Hematopoietic multipotent progenitor cell treated with erythropoietin and hydrocortisone succinate and interleukin-3 and kit ligand, for 8 days (in vitro differentiated cells): ENCODE data around the gene PLXDC2.
"Not testable (repeated sequence)": the region's sequence is repeated elsewhere in the genome, so short reads cannot be mapped to it uniquely, and the experiment has no call there.

Experiments
- DNase-seq: peaks from one replicate; pipeline ENCODE4 v3.0.0-alpha.2; 2015

Gene PLXDC2

GRCh38 chr10:19986591-19986990 is 170.4 kb downstream of the PLXDC2 start:
- no peak for DNase-seq

DNA sequence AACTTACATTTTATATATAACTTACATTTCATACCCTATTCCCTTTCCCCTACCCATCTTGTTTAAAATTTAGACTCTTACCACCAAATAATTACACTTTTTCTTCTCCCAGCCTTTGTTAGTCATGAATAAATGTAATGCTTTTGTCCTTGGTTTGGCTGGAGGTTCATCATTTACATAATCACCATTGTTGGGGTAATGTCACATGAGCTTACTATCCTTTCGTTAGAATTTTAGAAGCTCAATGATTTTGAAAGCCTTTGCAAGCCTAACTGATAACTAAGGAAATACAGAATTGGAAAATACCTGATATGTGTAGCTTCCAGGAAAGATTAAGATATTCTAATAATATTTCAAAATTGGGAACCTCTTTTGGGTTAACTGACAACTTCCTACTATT is 171.7 kb downstream of the PLXDC2 start:
- no peak for DNase-seq

DNA sequence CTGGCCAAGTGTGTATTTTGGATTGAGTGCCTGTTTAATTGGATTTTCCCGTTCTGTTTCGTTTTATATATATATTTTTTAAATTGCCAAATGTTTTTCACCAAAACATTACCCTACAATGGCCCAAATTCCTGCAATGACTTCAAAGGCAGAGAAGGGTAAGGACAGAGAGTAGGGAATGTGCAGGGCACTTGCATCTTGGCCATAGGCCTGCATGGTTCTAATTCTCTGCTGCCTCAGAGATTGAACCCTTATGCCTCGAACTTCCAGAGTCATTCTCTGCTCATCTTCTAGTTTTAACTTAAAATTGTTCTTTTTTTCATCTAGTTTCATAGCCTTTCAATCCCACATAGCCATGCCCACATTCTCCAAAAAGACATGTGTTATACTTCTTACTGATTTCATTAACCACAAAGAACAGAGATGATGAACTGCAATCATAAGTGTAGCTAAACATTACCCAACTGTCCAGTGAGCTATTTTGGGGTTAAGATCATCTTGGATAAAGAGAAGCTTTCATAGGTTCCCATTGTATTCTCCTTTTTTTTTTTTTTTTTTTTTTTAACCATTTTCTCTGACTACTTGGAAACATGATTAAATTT is 177.6 kb downstream of the PLXDC2 start:
- no peak for DNase-seq

DNA sequence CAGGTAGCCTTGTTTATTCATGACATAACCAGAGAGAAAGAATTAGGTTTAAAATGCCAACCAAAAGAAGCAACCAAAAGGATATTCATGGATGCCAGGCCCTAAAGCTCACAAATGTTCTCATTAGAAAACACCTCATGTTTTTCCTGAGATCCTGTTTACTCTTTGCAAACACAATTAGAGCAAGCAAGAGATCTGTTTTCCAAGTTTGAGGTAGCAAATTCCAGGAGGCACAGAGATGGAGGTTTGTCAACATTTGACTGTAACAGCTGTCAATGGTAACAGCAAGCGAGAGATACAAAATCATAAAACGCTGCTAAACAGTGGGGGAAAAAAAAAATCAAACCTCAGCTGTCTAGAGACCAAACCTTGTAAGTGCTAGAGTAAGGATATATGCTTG is 182.2 kb downstream of the PLXDC2 start:
- DNase-seq, result no peak

DNA sequence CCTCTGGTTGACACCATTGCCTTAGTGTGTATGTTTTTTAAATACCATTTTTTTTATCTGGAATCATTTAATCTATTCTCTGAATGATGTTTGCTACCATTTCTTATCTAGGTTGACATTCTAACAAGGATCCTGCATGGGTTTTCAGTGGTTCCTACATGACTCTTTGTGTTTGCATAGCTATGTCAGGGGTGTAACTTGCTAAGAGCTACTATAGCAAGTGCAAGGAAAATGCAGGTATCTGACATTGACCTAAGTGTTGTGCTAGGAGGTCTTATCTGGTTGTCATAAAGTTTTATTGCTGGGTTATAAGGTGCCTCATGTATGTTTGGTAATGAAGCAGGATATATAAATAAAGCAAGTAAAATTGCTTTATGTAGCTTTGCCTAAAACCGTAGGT is 183.2 kb downstream of the PLXDC2 start:
- DNase-seq, result no peak

DNA sequence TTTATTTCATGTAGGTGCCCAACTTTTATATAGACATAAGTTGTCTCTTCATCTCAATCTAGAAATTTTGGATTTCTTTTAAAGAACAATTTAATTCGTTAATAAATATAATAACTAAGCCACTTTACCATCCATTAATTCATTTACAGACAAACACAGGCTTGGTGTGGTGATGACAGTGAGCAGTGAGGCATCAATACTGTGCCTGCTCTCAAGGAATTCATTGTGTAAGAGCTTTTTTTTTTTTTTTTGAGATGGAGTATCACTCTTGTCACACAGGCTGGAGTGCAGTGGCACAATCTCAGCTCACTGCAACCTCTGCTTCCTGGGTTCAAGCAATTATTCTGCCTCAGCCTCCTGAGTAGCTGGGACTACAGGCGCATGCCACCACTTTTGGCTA is 185.8 kb downstream of the PLXDC2 start:
- DNase-seq, result not testable (repeated sequence)

DNA sequence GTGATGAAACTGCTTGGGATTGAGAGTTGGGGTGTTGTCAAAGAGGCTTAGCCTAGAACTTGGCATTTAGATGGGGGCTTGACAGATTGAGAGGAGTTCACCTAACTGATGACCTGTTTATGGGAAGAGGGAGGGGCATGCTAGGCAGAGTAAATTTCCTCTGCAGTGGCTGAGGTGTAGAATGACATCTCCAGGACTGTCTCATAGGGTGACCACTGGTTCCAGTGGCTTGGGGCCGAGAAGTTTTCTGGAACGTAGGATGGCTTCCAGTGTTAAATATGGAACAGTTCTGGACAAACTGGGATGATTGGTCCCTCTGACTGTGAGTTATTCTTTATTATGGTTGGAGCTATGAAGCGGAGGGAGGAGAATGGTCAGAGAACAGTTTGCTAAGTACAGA is 186.4 kb downstream of the PLXDC2 start:
- no peak for DNase-seq

- DNase-seq, result peak; percentile 3
These were observed 187.9 kb downstream of the PLXDC2 start for GRCh38 chr10:20004087-20004523.

GRCh38 chr10:20005638-20006037 is 189.4 kb downstream of the PLXDC2 start:
- DNase-seq, result no peak

DNA sequence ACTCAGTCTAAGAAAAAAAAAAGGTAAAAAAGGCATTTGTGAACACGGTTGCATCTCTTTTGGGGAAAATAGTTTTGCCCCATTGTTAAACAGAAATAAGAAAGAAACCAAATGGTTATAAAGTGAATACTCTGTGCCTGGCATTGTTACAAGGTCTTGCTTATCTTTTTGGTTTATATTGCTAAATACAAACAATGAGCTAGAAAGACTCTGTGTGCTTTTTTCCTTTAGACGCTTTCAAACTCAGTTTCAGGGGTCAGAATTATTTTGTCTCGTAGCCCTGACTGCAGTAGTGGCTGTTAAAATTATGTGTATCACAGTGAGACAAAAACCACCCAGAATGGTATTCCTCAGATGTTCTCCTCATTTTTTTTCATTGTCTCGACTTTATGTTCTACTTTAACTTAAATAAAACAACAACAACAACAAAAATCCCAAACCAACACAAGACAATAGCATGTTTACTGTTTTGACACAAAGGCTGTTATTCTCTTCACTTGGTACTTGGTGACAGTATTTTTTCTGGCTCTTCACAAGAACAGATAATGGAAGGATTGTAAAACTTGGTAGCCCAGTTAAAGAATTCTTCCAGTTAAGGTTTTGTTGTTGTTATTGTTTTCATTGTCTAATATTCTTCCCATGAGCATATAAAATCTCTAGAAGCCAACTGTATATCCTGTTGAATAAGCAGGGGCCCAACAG is 190.1 kb downstream of the PLXDC2 start:
- no peak for DNase-seq

DNA sequence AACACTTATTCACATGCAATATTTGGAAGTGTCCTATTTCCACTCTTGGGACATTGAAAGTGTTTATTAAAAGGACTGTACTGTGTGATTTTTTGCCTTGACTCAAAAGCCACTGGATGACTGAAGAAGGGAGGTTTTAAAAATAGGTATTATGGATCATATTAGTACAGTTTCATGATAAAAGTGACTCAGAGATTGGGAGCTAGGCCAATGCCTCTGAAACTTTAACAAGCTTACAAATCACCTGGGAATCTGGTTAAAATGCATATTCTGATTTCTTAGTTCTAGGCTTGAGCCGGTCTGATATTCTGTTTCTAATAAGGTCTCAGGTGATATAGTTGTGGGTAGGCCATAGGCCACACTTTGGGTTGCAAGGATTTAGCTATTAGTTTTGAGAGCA is 191.2 kb downstream of the PLXDC2 start:
- no peak for DNase-seq

- DNase-seq, result no peak
These were observed 197.9 kb downstream of the PLXDC2 start for GRCh38 chr10:20013991-20014750.

DNA sequence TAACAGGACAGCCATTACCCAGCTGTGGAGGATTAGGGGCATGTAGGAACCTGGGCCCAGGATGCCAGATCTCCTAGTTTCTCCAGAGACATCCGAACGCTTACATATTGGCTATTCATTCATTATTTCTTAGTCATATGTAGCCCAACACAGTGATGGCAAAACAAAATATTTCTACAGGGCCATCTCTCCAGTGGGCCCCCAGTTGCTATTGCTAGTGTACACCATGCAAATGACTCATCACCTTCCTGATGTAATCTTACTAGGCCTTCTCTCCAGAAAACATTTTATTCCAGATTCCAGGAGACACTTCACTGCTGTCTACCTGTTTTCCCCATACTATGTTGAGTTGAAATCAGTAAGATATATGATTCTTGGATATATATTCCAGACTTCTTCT is 201.7 kb downstream of the PLXDC2 start:
- no peak for DNase-seq

DNA sequence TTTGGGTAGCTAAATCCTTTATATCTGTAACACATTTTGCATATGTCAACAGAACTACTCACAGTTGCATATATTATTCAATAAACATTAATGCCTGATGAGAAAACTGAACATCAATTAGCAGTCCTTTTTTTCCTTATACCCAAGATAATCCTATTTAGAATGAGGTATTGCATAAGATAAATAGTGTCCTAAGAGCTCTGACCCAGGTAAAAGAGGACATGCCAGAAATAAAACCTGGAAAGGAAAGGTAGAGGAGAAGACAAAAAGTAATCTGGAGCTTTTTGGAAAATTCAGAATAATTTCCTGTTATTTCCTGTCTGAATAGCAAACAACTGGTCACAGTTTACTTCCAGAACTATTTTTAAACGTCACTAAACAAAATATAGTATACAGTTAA is 204.4 kb downstream of the PLXDC2 start:
- DNase-seq, result no peak

GRCh38 chr10:20029523-20029922 is 213.3 kb downstream of the PLXDC2 start:
- DNase-seq, result no peak

DNA sequence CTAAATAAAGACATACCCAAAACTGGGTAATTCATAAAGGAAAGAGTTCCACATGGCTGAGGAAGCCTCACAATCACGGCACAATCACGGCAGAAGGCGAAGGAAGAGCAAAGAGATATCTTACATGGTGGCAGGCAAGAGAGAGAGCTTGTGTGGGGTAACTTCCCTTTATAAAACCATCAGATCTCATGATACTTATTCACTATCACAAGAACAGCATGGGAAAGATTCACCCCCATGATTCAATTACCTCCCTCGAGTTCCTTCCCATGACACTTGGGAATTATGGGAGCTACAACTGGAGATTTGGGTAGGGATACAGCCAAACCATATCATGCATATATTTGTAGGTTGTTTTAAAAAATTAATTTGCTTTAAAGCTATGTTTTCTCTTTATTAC is 217.2 kb downstream of the PLXDC2 start:
- DNase-seq, result no peak

DNA sequence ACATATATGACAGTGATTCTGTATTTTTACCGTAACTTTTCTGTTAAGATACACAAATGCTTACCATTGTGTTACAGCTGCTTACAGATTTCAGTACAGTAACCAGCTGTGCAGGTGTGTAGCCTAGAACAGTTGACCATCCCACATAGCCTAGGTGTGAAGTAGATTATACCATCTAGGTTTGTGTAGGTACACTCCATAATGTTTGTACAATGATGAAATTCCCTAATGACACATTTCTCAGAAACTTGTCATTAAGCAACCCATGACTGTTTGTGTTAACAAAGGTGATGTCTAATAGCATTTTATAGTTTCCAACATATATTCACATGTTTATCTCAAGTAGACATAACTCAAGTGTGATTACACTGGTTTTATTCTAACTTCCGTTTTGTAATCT is 218.5 kb downstream of the PLXDC2 start:
- no peak for DNase-seq

DNA sequence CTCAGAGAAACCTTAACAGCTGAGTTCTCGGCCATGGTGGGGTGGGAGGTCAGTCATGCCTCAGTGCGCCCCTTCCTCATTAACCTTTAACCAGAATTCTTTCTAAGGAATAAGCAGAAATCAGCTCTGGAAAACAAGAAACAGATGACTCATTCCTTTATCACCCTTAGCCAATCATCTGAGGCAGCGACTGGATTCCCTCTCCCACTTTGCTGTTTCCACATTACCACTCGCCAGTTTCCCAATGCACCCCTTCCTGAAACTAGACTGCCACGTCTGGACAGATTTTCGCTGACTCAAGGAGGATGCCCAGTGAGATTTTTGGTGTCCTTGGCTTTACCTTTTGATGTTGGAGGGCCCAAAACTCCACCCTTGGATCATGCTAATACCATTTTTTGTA is 223.8 kb downstream of the PLXDC2 start:
- DNase-seq, result no peak

- DNase-seq, result no peak
These were observed 225.7 kb downstream of the PLXDC2 start for GRCh38 chr10:20041931-20042330.

- not testable (repeated sequence) for DNase-seq
These were observed 228.9 kb downstream of the PLXDC2 start for GRCh38 chr10:20045100-20045499.

DNA sequence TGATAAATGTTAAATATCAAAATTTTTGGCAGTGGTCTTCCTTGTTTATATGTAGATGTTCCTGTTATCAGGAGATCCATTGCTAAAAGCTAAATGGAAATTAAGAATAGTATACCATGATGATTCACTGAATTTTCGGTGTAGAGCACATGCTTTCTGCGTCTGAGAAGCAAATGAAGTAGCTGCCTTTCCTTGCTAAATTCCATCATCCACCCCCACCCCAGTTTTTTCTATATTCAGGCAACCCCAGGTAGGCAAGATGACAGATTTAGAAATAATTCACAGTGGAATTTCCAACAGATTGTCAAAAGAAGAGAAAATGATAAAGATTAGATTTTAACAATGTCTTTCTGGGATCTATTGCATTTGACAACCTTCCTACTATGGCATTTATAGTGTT is 231.9 kb downstream of the PLXDC2 start:
- no peak for DNase-seq

GRCh38 chr10:20058135-20058534 is 241.9 kb downstream of the PLXDC2 start:
- no peak for DNase-seq

GRCh38 chr10:20059084-20059835 is 243.0 kb downstream of the PLXDC2 start:
- no peak for DNase-seq
